Kidney (tissue), 14 donors: ENCODE results near the gene ANKS1A. TPM values are rescaled to one million over a fixed set of nuclear protein-coding genes. Genes with fewer than 3 reads are reported as not detected.
"Not testable (repeated sequence)": the region's sequence is repeated elsewhere in the genome, so short reads cannot be mapped to it uniquely, and the experiment has no call there.

Experiments
- DNase-seq, 5 donors: peaks; one replicate each; pipeline ENCODE4 v3.0.0-alpha.2; 2013 to 2020
- FAIRE-seq: peaks from 2 replicates; lab custom pipeline; 2012; peaks lifted over from hg19 to GRCh38; lab: Jason Lieb, UNC
- H3K27ac ChIP-seq, 2 donors: one replicate each; pipeline ENCODE4 v1.7.0; 2013; ENCODE audit warnings: low read depth in 2 of 2, low read length in 2 of 2, inconsistent platforms in 1 of 2
- H3K27me3 ChIP-seq: one replicate; pipeline ENCODE4 v1.7.1; 2013; ENCODE audit warnings: low read length, inconsistent platforms; ENCODE audit not compliant: control insufficient read depth, insufficient read depth
- H3K36me3 ChIP-seq, 3 donors: one replicate each; pipeline versions ENCODE4 v1.7.0 to v1.7.1; 2013; ENCODE audit warnings: low read length in 3 of 3, control low read depth in 1 of 3, inconsistent platforms in 1 of 3; ENCODE audit not compliant: insufficient read depth in 3 of 3, control insufficient read depth in 2 of 3
- H3K4me1 ChIP-seq, 3 donors: one replicate each; pipeline versions ENCODE4 v1.7.0 to v1.7.1; 2013; ENCODE audit warnings: low read length in 3 of 3, inconsistent platforms in 1 of 3, low read depth in 1 of 3; ENCODE audit not compliant: control insufficient read depth in 2 of 3, insufficient read depth in 2 of 3
- H3K4me3 ChIP-seq, 3 donors: one replicate each; pipeline versions ENCODE4 v1.7.0 to v1.8.1; 2013; ENCODE audit warnings: low read length in 3 of 3, control low read depth in 1 of 3, inconsistent platforms in 1 of 3
- H3K9ac ChIP-seq, 3 donors: one replicate each; pipeline versions ENCODE4 v1.7.0 to v1.7.1; 2013; ENCODE audit warnings: low read length in 3 of 3, control low read depth in 1 of 3, inconsistent platforms in 1 of 3
- H3K9me3 ChIP-seq, 3 donors: one replicate each; pipeline versions ENCODE4 v1.7.0 to v1.7.1; 2013; ENCODE audit warnings: low read length in 3 of 3, control low read depth in 1 of 3, inconsistent platforms in 1 of 3; ENCODE audit not compliant: control insufficient read depth in 2 of 3, insufficient read depth in 1 of 3
- CTCF ChIP-seq: IDR thresholded peaks from 3 replicates; pipeline ENCODE4 v1.5.1; 2012; ENCODE audit warnings: mild to moderate bottlenecking, moderate library complexity, borderline replicate concordance; ENCODE audit not compliant: insufficient read depth; ENCODE audit errors: extremely low read depth
- intact Hi-C: fragments of 100-400 bp; cut with DNase I; formaldehyde crosslinking; loops from one replicate; pipeline ENCODE4 v1.11.1; 2022
- polyA plus RNA-seq: library from polyadenylated mRNA; stranded (reverse); fragments of 350-450 nt; fragmentation: Illumina TruSeq; extraction: RNeasy Lipid Tissue Mini Kit (QIAGEN cat#74804); gene quantifications from one replicate; pipeline ENCODE4 v1.2.3, GENCODE V29; 2014; ENCODE audit warnings: low read depth, low replicate concordance; ENCODE audit not compliant: insufficient read depth
- total RNA-seq: library from RNA; stranded (reverse); fragmentation: NEBNext Ultra II Directional; extraction: Animal tissue kit (Norgen Biotek cat#: 25700); gene quantifications from one replicate; pipeline ENCODE4 v1.2.1, GENCODE V29; 2021
- donor health status: control.
- donor health status: control.
- donor health status: control.
- donor health status: control.
- donor health status: control.
- donor health status: DM: yes; HTN: yes; CAD: no.
- donor health status: Normal renal cell carcinoma (clear cell type).

ANKS1A gene
- total and polyA plus RNA-seq, 2 donors from 2014 or later, result 9.4 to 25.9 TPM

- H3K9me3 ChIP-seq, result no peaks in the 10 kb centered on the region
- H3K4me1 ChIP-seq, result no peaks in the 10 kb centered on the region
- H3K9ac ChIP-seq, result no peak overlapping the region
- H3K27ac ChIP-seq, result no peak overlapping the region
- DNase-seq (no peak), FAIRE-seq (no peak)
- no peak overlapping the region for H3K4me3 ChIP-seq
- H3K27me3 ChIP-seq, result no peaks in the 10 kb centered on the region
- H3K36me3 ChIP-seq, result peaks cover 0 to 28% (median 26%) of the 10 kb centered on the region in 3 donors
- TF ChIP-seq CTCF, result no peak
- intact Hi-C loops, result no loop called here
Observed at GRCh38 chr6:34877259-34877658, 11.8 kb upstream of the ANKS1A start.

- FAIRE-seq, result no peak
- intact Hi-C loops, result no loop called here
- H3K27ac ChIP-seq, result no peak overlapping the region
Observed at GRCh38 chr6:34877869-34878485, 11.1 kb upstream of the ANKS1A start.

GRCh38 chr6:34884073-34884472 lies 5.0 kb upstream of the ANKS1A start:
- H3K4me1 ChIP-seq, H3K9ac ChIP-seq, H3K27me3 ChIP-seq, H3K9me3 ChIP-seq, DNase-seq, FAIRE-seq, H3K27ac ChIP-seq, H3K4me3 ChIP-seq, intact Hi-C loops: not testable (repeated sequence)
- peaks cover 0 to 11% (median 10%) of the 10 kb centered on the region in 3 donors for H3K36me3 ChIP-seq

More at GRCh38 chr6:34877869-34878485, 11.1 kb upstream of the ANKS1A start:
- Histone ChIP-seq H3K9me3 (no peaks in the 10 kb centered on the region), H3K9ac (no peak overlapping the region), H3K36me3 (peaks cover 0 to 21% (median 20%) of the 10 kb centered on the region in 3 donors), H3K4me3 (no peak overlapping the region), H3K27me3 (no peaks in the 10 kb centered on the region), H3K4me1 (no peaks in the 10 kb centered on the region)
- no peak for DNase-seq
- TF ChIP-seq CTCF, result no peak

GRCh38 chr6:34884996-34885395 lies 4.1 kb upstream of the ANKS1A start:
- intact Hi-C loops, result no loop called here
- Histone ChIP-seq H3K27ac (no peak overlapping the region), H3K4me1 (peaks cover 0 to 5% (median 0%) of the 10 kb centered on the region in 3 donors), H3K27me3 (no peaks in the 10 kb centered on the region), H3K4me3 (no peak overlapping the region), H3K9ac (no peak overlapping the region), H3K36me3 (peaks cover 0 to 6% (median 4%) of the 10 kb centered on the region in 3 donors), H3K9me3 (no peaks in the 10 kb centered on the region)
- FAIRE-seq, result no peak
- no peak for DNase-seq
- TF ChIP-seq CTCF, result no peak

- H3K27me3 ChIP-seq, H3K36me3 ChIP-seq, H3K4me3 ChIP-seq, H3K27ac ChIP-seq, FAIRE-seq, H3K9me3 ChIP-seq, H3K4me1 ChIP-seq, intact Hi-C loops, H3K9ac ChIP-seq, DNase-seq: not testable (repeated sequence)
Observed at GRCh38 chr6:34885837-34886236, 3.2 kb upstream of the ANKS1A start.
